Inflammatory macrophage (primary cell): ENCODE results near the gene CCDC61.

Experiments used
- DNase-seq, 2 donors: peaks; one replicate each; pipeline ENCODE4 v3.0.0-alpha.2; 2020 to 2022

Gene CCDC61

GRCh38 chr19:46040952-46041500 is 45.8 kb downstream of the CCDC61 start, which contains the start of gene IGFL4:
Gene IGFL4, minus strand, starts transcription at chr19:46041002. Its CDS starts 40 bp downstream, at chr19:46040962.
- no peak for DNase-seq

GRCh38 chr19:46042252-46042883 is 47.1 kb downstream of the CCDC61 start:
- DNase-seq: no peak

- DNase-seq: no peak
Observed at GRCh38 chr19:46043519-46043918, 48.3 kb downstream of the CCDC61 start.

GRCh38 chr19:46049597-46049996 is 54.3 kb downstream of the CCDC61 start:
- no peak for DNase-seq

GRCh38 chr19:46052896-46053295 is 57.6 kb downstream of the CCDC61 start:
- no peak for DNase-seq

- no peak for DNase-seq
Observed at GRCh38 chr19:46056536-46056935, 61.3 kb downstream of the CCDC61 start.

- no peak for DNase-seq
Observed at GRCh38 chr19:46058778-46059177, 63.5 kb downstream of the CCDC61 start.

GRCh38 chr19:46060012-46060411 is 64.7 kb downstream of the CCDC61 start:
- no peak for DNase-seq

- DNase-seq: peak; percentile 10 to 18
Observed at GRCh38 chr19:46063201-46063600, 67.9 kb downstream of the CCDC61 start.

GRCh38 chr19:46065486-46066071 is 70.3 kb downstream of the CCDC61 start:
- no peak for DNase-seq

- peak; percentile 41 to 71 for DNase-seq
Observed at GRCh38 chr19:46066471-46066870, 71.2 kb downstream of the CCDC61 start.

- no peak for DNase-seq
Observed at GRCh38 chr19:46067691-46068090, 72.4 kb downstream of the CCDC61 start.
